Measurements from ENCODE around the gene ZBTB37. TPM values are rescaled to one million over a fixed set of nuclear protein-coding genes. Genes with fewer than 3 reads are reported as not detected.

Gene ZBTB37
- total RNA-seq, 1 donor from 2014 or later, result 12.2 TPM

DNA sequence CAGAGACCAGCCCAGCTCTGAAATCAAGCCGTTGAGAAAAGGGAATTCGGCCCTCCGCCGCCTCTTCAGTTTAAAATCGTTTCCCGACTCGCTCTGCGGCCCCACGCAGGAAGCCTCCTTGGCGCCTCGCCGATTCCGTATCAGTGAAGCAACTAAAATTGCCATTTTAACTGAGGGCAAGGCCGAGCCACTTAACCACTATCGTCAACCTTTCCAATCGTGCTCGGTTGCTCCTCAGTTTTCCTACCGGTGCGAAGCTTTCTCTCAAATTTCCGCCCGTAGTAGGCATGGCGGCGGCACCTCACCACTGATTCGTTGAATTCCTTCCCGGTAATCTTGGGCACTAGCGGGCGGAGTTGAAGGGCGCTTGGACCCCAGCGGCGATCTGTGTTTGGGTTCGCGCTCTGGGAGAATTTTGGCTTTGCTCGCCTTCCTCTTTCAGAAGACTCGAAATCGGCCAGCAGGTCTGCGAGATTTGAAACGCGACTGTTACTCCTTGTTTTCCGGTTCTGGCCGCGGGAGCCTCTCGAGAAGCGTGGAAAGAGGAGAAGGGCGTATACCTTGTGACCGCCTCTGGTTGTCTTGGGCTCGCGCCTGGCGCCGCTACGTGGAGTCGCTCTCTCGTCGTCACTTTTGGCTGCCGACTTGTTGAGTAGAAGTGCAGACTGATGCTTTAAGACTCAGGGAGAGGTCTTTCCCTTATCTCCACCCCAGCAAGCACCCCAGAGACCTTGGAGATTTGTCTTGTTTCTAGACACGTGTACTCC, 43.7 kb upstream of the ZBTB37 start, which contains the start of the genes CENPL and DARS2:
Gene CENPL (minus strand): TSS at position 569 of the 767 bp plus-strand sequence. CDS start 13,584 bp downstream, outside the sequence.
Gene DARS2 (plus strand): TSS at position 359 of the 767 bp plus-strand sequence. CDS start 557 bp downstream, outside the sequence.
- H3K27ac Mint-ChIP-seq, result peak within 1 kb of the TSS; percentile 99
- DNase-seq (ENCODE audit: low spot score, unreplicated experiment), result peak; percentile 74
- H3K9me3 Mint-ChIP-seq (ENCODE audit: low read depth), result no peaks in the 10 kb centered on the region
- peak within 1 kb of the TSS; percentile 96 for H3K4me3 Mint-ChIP-seq (ENCODE audit: low read depth)
- TF ChIP-seq, protein P1, sequence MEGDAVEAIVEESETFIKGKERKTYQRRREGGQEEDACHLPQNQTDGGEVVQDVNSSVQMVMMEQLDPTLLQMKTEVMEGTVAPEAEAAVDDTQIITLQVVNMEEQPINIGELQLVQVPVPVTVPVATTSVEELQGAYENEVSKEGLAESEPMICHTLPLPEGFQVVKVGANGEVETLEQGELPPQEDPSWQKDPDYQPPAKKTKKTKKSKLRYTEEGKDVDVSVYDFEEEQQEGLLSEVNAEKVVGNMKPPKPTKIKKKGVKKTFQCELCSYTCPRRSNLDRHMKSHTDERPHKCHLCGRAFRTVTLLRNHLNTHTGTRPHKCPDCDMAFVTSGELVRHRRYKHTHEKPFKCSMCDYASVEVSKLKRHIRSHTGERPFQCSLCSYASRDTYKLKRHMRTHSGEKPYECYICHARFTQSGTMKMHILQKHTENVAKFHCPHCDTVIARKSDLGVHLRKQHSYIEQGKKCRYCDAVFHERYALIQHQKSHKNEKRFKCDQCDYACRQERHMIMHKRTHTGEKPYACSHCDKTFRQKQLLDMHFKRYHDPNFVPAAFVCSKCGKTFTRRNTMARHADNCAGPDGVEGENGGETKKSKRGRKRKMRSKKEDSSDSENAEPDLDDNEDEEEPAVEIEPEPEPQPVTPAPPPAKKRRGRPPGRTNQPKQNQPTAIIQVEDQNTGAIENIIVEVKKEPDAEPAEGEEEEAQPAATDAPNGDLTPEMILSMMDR (IDR thresholded peaks at IDR 0.05; ENCODE audit: unreplicated experiment), result no peak
- peaks cover 18% of the 10 kb centered on the region for H3K4me1 Mint-ChIP-seq (ENCODE audit: low read depth)
- no peaks in the 10 kb centered on the region for H3K36me3 Mint-ChIP-seq (ENCODE audit: insufficient read depth)
- no peaks in the 10 kb centered on the region for H3K27me3 Mint-ChIP-seq

DNA sequence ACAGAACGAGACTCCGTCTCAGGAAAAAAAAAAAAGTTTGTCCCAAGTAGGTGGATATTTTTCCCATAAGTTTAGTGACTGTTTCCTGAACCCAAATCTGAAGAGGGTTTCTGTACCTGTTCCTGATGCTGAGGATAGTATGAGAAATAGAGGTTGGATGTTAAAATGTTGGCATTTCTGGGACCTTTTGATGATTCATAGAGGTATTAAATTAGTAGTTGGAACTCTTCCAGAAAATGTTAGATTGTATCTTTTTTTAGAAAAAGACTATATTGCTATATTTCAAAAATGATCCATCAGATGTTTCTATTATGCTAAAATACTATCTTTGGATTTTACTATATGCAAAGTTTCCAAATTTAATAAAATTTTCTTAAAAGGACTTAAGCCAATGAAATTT, 40.6 kb upstream of the ZBTB37 start:
- peaks cover 2% of the 10 kb centered on the region for H3K36me3 Mint-ChIP-seq (ENCODE audit: insufficient read depth)
- no peaks in the 10 kb centered on the region for H3K27me3 Mint-ChIP-seq
- peaks cover 13% of the 10 kb centered on the region for H3K4me1 Mint-ChIP-seq (ENCODE audit: low read depth)
- H3K9me3 Mint-ChIP-seq (ENCODE audit: low read depth), result no peaks in the 10 kb centered on the region
- H3K27ac Mint-ChIP-seq, result no peak overlapping the region
- no peak for DNase-seq (ENCODE audit: low spot score, unreplicated experiment)
- TF ChIP-seq, protein P1 (IDR thresholded peaks at IDR 0.05; ENCODE audit: unreplicated experiment), result no peak
- H3K4me3 Mint-ChIP-seq (ENCODE audit: low read depth), result no peak overlapping the region

DNA sequence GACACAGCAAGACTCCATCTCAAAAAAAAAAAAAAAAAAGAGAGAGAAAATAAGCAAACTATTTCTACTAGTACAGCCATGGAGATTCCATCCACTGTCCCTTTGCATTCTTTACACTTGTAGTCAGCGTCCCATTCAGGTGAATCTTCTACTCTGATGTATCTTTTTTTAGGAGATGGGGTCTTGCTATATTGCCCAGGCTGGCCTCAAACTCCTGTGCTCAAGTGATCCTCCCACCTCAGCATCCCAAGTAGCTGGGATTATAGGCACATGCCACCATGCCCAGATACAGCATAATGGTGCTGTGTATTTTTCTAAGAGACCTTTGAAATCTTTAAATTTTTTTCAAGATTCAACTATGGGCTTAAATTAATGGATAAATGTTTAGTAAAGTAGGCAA, 35.4 kb upstream of the ZBTB37 start:
- TF ChIP-seq, protein P1 (IDR thresholded peaks at IDR 0.05; ENCODE audit: unreplicated experiment), result no peak
- no peak overlapping the region for H3K27ac Mint-ChIP-seq
- no peak for DNase-seq (ENCODE audit: low spot score, unreplicated experiment)
- no peak overlapping the region for H3K4me3 Mint-ChIP-seq (ENCODE audit: low read depth)
- H3K9me3 Mint-ChIP-seq (ENCODE audit: low read depth), result no peaks in the 10 kb centered on the region
- no peaks in the 10 kb centered on the region for H3K27me3 Mint-ChIP-seq
- peaks cover 11% of the 10 kb centered on the region for H3K36me3 Mint-ChIP-seq (ENCODE audit: insufficient read depth)
- H3K4me1 Mint-ChIP-seq (ENCODE audit: low read depth), result no peaks in the 10 kb centered on the region

DNA sequence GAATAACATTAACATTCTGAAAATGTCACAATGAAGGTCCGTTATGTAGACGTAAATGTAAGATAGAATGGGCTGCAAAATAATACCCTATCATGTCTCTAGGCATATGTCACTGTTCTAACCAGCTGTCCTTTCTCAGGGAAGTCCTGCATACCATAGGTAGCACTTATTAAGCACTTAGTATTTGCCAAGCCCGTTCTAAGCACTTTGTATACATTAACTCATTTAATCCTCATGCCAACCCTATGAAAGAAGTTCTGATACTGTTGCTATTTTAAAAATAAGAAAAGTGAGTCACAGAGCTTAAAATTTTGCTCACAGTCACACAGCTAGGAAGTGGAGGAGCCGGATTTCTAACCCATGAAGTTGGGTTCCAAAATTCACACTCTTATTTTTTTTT, 16.1 kb upstream of the ZBTB37 start:
- DNase-seq (ENCODE audit: low spot score, unreplicated experiment), result no peak
- TF ChIP-seq, protein P1 (IDR thresholded peaks at IDR 0.05; ENCODE audit: unreplicated experiment), result no peak
- Mint-ChIP-seq H3K4me3 (ENCODE audit: low read depth) (no peak overlapping the region), H3K9me3 (ENCODE audit: low read depth) (no peaks in the 10 kb centered on the region), H3K36me3 (ENCODE audit: insufficient read depth) (peaks cover 26% of the 10 kb centered on the region), H3K4me1 (ENCODE audit: low read depth) (peaks cover 10% of the 10 kb centered on the region), H3K27me3 (no peaks in the 10 kb centered on the region), H3K27ac (peak overlapping the region; percentile 49)

DNA sequence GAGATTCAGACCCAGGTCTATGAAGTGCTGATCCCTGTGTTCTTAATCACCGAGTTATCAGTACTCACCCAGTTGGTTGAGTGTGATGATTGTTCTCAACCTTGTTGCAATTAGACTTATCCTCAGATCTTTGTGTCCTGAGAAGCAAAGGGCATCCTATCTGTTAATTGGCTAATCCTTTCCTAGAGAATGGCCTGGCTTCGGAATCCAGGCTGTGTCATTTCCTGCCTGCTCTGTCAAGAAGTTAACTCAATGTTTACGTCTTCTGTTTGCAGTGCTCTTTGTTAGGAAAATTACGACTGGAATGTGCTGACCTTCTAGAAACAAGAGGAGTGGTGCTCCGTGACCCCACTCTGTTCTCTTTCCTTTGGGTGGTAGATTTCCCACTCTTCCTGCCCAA, 15.1 kb upstream of the ZBTB37 start:
- DNase-seq (ENCODE audit: low spot score, unreplicated experiment), result no peak
- Mint-ChIP-seq H3K36me3 (ENCODE audit: insufficient read depth) (peaks cover 27% of the 10 kb centered on the region), H3K27ac (peak overlapping the region; percentile 93), H3K4me3 (ENCODE audit: low read depth) (no peak overlapping the region), H3K27me3 (no peaks in the 10 kb centered on the region), H3K4me1 (ENCODE audit: low read depth) (peaks cover 10% of the 10 kb centered on the region), H3K9me3 (ENCODE audit: low read depth) (no peaks in the 10 kb centered on the region)
- TF ChIP-seq, protein P1 (IDR thresholded peaks at IDR 0.05; ENCODE audit: unreplicated experiment), result no peak

All from progenitor cell of endocrine pancreas (in vitro differentiated cells).